Gastroesophageal sphincter (tissue), 4 donors: ENCODE results near the gene EGFL8. TPM values are rescaled to one million over a fixed set of nuclear protein-coding genes. Genes with fewer than 3 reads are reported as not detected.
A peak's percentile ranks its signal among the peaks of the same experiment; 100 is the strongest.

Experiments used
- ATAC-seq: fragments of 150-250 bp; one replicate; pipeline ENCODE4 v1.9.1; 2016; ENCODE audit warnings: mild to moderate bottlenecking, moderate library complexity
- H3K27ac ChIP-seq, 4 donors: fragments of 200-600 bp; sonication (generic) in 3 of 4; 1 replicate in 3 of 4; 2 replicates in 1 of 4; pipeline ENCODE4 v1.5.1; 2016 to 2019
- H3K27me3 ChIP-seq: fragments of 200-600 bp; sonication (generic); one replicate; pipeline ENCODE4 v1.5.1; 2019
- H3K36me3 ChIP-seq, 2 donors: fragments of 200-600 bp; sonication (generic); one replicate each; pipeline ENCODE4 v1.5.1; 2019; ENCODE audit warnings: control low read depth in 1 of 2
- H3K4me1 ChIP-seq, 3 donors: fragments of 200-600 bp; sonication (generic); 1 replicate in 2 of 3; 2 replicates in 1 of 3; pipeline ENCODE4 v1.5.1; 2016 to 2019; ENCODE audit warnings: control low read depth in 2 of 3
- H3K4me3 ChIP-seq, 2 donors: fragments of 200-600 bp; sonication (generic); one replicate each; pipeline ENCODE4 v1.5.1; 2019; ENCODE audit warnings: mild to moderate bottlenecking in 1 of 2, moderate library complexity in 1 of 2
- H3K9me3 ChIP-seq, 3 donors: fragments of 200-600 bp; sonication (generic); one replicate each; pipeline ENCODE4 v1.5.1; 2017 to 2019; ENCODE audit warnings: control low read depth in 2 of 3
- CTCF ChIP-seq, 4 experiments: fragments of 200-600 bp in 2 of 4; fragments of 450-650 bp in 2 of 4; sonication (generic) in 1 of 4; IDR thresholded peaks; one replicate each; pipeline ENCODE4 v1.5.1; 2017 to 2019; ENCODE audit warnings: antibody characterized with exemption in 4 of 4, mild to moderate bottlenecking in 2 of 4, moderate library complexity in 2 of 4
- EP300 ChIP-seq: sonication (generic); formaldehyde crosslinking; IDR thresholded peaks from one replicate; pipeline ENCODE4 v1.6.1; 2017; ENCODE audit warnings: antibody characterized with exemption, mild to moderate bottlenecking
- POLR2A ChIP-seq, 2 donors: fragments of 450-650 bp; IDR thresholded peaks; one replicate each; pipeline ENCODE4 v1.6.1; 2017; ENCODE audit warnings: antibody characterized with exemption in 2 of 2, mild to moderate bottlenecking in 2 of 2, moderate library complexity in 1 of 2
- POLR2AphosphoS5 ChIP-seq: sonication (generic); formaldehyde crosslinking; IDR thresholded peaks from one replicate; pipeline ENCODE4 v1.6.1; 2017; ENCODE audit warnings: antibody characterized with exemption
- WGBS, 2 donors: methylation state at CpG; one replicate each; pipeline ENCODE4 v1.1.5; 2018; ENCODE audit warnings: low coverage in 1 of 2; 5-methylcytosine and 5-hydroxymethylcytosine counted together
- total RNA-seq, 4 donors: library from RNA; depleted of rRNA; stranded (reverse); fragments of >200 nt; gene quantifications; one replicate each; pipeline ENCODE4 v1.1.0, GENCODE V29; 2016

EGFL8 gene
- total RNA-seq, 4 donors from 2014 or later = 5.0 to 15.1 (median 10.1) TPM

DNA sequence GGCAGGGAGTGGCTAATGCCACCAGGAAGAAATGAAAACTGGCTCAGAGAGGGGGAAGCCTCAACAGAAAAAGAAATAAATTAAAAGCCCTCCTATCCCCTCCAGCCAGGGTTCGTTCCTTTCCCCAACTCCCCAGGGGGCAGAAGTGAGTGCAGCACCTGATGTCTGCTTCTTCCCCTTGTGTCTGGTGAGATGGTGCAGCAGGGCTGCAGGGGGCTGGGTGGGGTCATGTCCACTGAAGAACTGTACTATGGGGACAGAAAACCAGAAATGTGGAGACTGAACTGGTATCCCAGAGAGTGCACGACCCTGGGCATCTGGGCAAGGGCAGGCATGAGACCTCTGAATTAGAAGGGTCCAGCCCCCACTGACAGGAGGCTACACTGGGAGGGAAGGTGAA lies 4.0 kb downstream of the EGFL8 start:
- Histone ChIP-seq H3K4me1 (peaks cover 0 to 22% (median 0%) of the 10 kb centered on the region in 3 donors), H3K27me3 (no peaks in the 10 kb centered on the region), H3K9me3 (no peaks in the 10 kb centered on the region), H3K36me3 (peaks cover 0 to 80% of the 10 kb centered on the region in 2 donors), H3K27ac (peak overlapping the region in 3 of 4 donors; percentile 16 to 74 (median 35)), H3K4me3 (no peak overlapping the region)
- ATAC-seq = no peak
- TF ChIP-seq POLR2AphosphoS5 (no peak), CTCF (IDR thresholded peaks at IDR 0.05) (no peak), EP300 (no peak), POLR2A (IDR thresholded peaks at IDR 0.05) (no peak)
- WGBS, 2 donors = 61 to 67% methylated on average over 1 to 2 of the region's 2 CpGs

GRCh38 chr6:32168807-32169591 lies 4.6 kb downstream of the EGFL8 start:
- peak overlapping the region in 3 of 4 donors; percentile 16 to 74 (median 35) for H3K27ac ChIP-seq
- no peak for ATAC-seq
- H3K4me3 ChIP-seq = no peak overlapping the region
- peaks cover 0 to 24% (median 0%) of the 10 kb centered on the region in 3 donors for H3K4me1 ChIP-seq
- 59 to 64% methylated on average over 3 to 4 of the region's 11 CpGs for WGBS, 2 donors
- TF ChIP-seq POLR2A (IDR thresholded peaks at IDR 0.05) (no peak), CTCF (IDR thresholded peaks at IDR 0.05) (no peak), EP300 (no peak), POLR2AphosphoS5 (no peak)
- no peaks in the 10 kb centered on the region for H3K27me3 ChIP-seq
- H3K36me3 ChIP-seq = peaks cover 0 to 74% of the 10 kb centered on the region in 2 donors
- no peaks in the 10 kb centered on the region for H3K9me3 ChIP-seq

GRCh38 chr6:32170294-32170693 lies 5.9 kb downstream of the EGFL8 start:
- Histone ChIP-seq H3K9me3 (no peaks in the 10 kb centered on the region), H3K36me3 (peaks cover 0 to 61% of the 10 kb centered on the region in 2 donors), H3K27me3 (no peaks in the 10 kb centered on the region), H3K4me3 (no peak overlapping the region), H3K4me1 (peaks cover 0 to 37% (median 7%) of the 10 kb centered on the region in 3 donors), H3K27ac (peak overlapping the region in 1 of 4 donors; percentile 74)
- no peak for ATAC-seq
- 80 to 100% methylated on average over 2 to 4 of the region's 11 CpGs for WGBS, 2 donors
- TF ChIP-seq CTCF (IDR thresholded peaks at IDR 0.05) (no peak), POLR2A (IDR thresholded peaks at IDR 0.05) (no peak), EP300 (no peak), POLR2AphosphoS5 (no peak)

DNA sequence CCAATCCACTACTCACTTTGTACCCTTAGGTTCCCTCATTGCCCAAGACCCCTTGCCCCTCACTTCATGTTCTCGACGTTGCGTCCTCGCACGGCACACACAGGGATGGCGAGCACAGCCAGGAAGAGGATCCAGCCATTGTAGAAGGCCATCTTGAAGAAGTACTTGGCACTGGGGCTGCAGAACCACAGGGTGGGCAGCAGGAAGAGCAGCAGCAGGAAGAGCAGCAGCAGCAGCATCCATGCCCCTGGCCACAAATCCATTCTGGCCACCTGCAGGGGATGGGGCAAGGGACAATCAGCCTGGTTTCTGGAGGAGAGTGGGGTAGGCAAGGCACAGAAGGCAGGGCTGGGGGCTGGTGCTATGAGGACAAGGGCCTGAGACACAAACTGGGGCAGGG lies 6.8 kb downstream of the EGFL8 start:
- H3K4me3 ChIP-seq = no peak overlapping the region
- TF ChIP-seq POLR2A (IDR thresholded peaks at IDR 0.05) = no peak
- TF ChIP-seq EP300 = no peak
- TF ChIP-seq POLR2AphosphoS5 = no peak
- no peak for TF ChIP-seq CTCF (IDR thresholded peaks at IDR 0.05)
- ATAC-seq = no peak
- peaks cover 0 to 41% (median 8%) of the 10 kb centered on the region in 3 donors for H3K4me1 ChIP-seq
- peaks cover 0 to 53% of the 10 kb centered on the region in 2 donors for H3K36me3 ChIP-seq
- H3K27me3 ChIP-seq = no peaks in the 10 kb centered on the region
- no peaks in the 10 kb centered on the region for H3K9me3 ChIP-seq
- WGBS, 2 donors = 95% methylated on average over 3 of the region's 6 CpGs; no CpG with 5 or more reads in 1 of the 2 donors
- H3K27ac ChIP-seq = peak overlapping the region in 1 of 4 donors; percentile 3
